GM19324 (cell line): ENCODE results near the gene ZMYND10.

Experiments
- ATAC-seq: cut with Tn5 transposase; IDR thresholded peaks from one replicate; pipeline ENCODE4 v1.9.1; 2021; ENCODE audit warnings: mild to moderate bottlenecking, moderate library complexity; ENCODE audit not compliant: unreplicated experiment, low FRiP score

ZMYND10 gene

DNA sequence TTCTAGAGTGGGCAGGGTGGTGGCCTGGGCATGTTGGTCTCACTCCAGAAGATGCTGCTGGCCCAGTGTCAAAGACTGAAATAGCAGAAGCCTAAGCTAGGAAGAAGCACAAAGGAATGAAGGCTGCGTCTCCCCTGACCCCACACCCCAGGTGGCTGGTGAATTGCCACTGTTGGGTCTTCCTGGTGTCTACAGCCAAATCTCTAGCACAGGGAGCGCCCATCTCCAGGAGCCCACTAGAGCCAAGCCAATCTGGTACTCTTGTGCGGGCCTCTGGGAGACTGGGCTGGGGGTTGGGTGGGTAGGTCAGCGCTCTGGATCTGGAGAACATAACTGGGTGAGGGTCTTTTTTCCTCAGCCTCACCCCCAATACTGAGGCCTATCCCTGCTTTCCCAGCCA lies 18.4 kb downstream of the ZMYND10 start:
- ATAC-seq: no peak

DNA sequence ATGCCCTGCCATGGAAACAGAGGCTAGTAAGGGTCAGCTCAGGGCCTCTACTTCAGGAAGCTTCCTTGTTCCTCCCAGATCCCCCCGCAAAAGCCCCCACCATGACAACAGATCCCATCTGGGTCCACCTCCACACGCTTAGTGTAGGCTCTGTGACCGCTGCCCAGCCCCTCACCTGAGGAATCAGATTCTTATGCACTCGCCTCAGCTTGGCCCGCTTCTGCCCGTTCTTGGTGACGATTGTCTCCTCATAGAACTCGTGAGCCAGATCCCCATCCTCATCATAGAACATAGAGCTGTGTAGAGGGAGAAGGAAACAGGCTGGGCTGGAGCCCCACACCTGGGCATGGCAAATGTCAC lies 19.4 kb downstream of the ZMYND10 start:
- ATAC-seq: no peak

- ATAC-seq: no peak
These were observed 19.9 kb downstream of the ZMYND10 start for GRCh38 chr3:50325497-50326181.

- ATAC-seq: no peak
These were observed 20.4 kb downstream of the ZMYND10 start for GRCh38 chr3:50325113-50325480.

DNA sequence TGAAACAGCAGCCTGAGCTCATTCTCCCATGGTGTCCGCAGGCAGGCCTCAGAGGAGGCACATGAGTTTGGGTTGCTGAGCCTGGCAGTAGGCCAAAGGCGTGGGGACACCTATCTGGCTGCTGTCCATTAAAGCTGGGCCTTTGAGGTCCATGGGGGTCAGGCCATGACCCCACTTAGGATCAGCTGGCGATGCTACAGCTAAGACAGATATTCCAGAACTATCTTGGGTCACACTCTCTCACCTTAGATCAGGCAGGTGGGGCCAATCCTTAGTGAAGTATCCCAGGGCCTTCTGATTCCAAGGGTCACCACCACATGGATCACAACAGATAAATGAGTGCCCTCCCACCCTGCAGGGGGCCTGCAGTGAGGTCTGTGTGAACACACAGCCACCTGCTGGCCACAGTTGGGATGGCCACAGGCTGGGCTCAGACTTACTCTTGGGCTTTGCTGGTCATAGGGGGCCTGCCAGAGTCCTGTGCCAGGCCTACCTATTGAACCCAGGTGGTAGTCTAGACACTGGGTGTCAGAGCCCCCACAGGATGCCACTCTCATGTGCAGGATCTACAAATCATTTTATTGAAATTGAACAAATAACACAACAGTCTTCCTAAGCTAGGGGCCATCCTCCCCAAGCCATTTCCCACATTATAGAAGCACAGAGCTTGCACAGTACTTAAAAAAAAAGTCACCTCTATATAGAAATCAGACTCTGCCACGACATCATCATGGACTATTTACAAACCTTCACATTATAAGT lies 21.0 kb downstream of the ZMYND10 start:
- no peak for ATAC-seq

- ATAC-seq: no peak
These were observed 21.8 kb downstream of the ZMYND10 start for GRCh38 chr3:50323614-50324199.

- ATAC-seq: no peak
These were observed 22.4 kb downstream of the ZMYND10 start for GRCh38 chr3:50323092-50323600.

DNA sequence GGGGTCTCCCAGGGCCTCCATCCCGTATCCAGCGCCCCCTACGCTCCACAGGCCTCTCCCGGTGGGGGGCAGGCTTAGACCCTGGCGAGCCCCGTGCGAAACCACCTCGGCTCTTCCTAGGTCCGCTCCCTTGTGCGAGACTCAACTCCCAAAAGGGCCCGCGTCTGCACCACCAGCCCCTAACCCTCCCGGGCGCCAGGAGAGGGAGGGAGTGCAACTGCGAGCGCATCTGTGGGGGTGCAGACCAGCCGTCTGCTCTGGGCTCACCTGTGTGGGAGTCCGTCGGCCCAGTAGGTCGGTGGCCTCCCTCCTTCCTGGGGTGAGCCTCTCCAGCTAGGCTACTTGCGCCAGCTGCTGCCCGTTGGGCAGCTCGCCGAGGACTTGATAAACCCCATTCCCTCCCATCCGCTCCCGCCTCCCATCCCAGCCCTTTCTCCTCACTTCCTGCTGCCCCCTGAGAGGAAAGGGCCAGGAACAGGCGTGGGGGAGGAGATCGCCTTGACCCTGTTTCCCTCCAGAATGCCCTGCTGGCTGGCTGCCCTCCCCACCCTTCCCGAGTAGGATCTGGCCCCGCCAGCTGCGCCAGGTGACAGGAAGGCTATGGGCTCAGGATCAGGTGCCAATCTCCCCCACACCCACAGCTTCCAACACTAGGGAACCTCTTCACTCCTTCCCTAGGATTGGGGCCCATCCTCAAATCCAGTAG lies 23.0 kb downstream of the ZMYND10 start, which contains the start of gene HYAL2:
HYAL2 (minus strand) TSS at position 360 of the 706 bp plus-strand sequence. CDS start 2,256 bp downstream, outside the sequence.
- no peak for ATAC-seq

- no peak for ATAC-seq
These were observed 23.5 kb downstream of the ZMYND10 start for GRCh38 chr3:50322115-50322385.

DNA sequence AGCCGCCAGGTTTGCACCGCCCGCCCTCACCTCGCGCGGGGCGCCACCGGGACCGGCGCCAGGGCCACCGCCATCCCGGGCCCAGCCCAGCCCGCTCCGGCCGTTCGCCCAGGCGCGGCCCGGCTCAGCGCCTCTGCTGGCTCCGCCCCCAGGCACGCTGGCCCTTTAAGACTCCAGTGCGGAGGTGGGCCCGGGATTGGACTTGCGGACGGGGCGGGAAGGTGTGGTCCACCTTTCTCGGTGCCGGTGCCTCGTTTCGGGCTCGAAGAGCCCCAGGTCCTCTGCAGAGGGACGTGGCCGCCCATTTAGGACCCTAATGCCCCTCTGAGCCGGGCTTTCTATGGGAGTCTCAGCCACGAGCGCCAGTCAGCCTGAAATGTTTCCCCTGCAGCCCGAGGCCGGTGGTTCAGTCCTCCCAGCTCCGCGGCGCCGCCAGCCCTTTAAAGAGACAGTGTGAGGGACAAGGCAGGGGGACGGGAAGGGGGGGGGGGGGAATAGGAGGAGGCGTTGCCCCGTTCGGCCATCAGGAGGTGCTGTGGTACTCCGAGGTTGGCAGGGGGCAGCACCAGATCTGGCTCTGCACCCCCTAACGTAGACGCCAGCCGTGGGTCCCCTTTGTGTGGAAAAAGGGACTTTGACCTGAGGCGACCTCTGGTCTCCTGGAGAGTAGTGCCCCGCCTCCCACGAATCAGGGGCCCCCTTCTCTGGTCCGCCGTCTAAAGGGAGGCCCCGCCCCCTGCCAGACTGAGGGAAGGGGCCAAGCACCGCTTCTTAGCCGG lies 24.0 kb downstream of the ZMYND10 start:
- peak; percentile 83 for ATAC-seq

DNA sequence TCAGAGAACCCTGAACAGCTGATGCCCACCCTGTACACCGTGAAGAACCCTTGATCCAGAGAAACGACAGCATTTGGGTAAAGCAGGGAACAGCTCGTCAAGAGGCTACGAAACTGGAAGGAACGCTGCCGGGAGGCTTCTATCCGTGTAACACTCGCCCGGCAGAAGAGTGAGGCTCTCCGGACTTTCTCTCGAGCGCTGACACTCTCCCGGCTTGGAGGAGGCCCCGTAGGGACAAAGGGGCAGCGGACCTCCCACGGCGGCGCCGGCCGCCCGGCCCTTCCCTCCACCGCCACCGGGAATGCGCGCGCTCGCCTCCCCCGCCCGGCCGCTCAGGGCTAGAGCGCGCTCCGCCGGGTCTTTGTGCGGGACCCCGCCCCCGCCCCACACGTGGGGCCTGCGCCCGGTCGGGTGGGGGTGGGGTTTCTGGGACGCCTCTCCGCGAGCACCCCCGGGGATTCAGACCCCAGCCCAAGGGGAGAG lies 24.6 kb downstream of the ZMYND10 start:
- ATAC-seq: peak; percentile 52

DNA sequence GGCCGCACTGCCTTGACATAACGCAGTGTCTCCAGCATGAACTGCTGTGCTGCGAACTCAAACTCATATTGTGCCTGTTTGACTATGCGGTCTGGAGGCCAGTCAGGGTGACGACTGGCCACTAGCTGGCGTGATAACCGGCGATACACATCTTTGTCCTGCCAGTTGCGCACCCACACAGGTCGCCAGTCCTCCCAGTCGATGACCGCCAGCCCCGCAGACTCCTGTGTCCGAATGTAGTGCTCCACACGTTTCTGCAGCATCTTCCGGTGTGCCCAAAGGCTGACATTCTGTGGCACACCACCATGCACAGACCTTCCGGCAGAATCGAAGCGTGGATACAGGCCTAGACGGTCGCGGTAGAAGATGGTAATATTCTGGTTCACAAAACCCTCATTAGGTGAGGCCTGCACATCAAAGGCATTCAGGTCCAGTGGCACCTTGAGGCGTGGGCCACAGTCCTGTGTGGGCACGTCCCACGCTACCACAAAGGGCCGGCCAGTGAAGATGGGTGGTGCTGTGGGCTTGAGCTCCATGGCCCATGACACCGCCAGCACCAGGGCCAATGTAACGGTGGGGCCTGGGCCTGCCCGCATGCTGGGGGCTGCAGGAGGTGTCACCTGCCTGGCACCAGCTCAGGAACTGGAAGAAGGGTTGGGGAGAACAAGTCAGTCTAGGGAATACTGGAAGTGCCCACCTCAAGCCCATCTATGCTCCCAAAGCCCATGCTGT lies 25.5 kb downstream of the ZMYND10 start:
- no peak for ATAC-seq

- no peak for ATAC-seq
These were observed 26.2 kb downstream of the ZMYND10 start for GRCh38 chr3:50319181-50319893.

DNA sequence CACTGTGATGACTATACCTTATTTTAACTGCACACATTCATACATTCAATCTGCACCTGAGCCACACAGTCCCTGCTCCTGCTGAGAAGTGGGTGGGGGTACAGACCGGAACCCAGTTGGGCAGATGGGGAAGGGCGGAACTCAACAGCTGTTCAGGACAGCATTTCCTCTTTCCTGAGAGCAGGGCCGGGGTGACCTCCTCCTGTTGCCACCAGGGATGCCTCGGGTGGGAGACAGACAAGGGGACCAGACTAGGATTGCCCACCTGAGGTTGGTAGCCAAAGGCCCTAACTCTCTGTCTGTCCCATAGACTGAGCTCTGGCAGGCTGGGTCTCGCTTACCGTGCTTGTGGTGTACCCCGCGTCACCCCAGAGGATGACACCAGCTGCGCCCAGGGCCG lies 26.9 kb downstream of the ZMYND10 start:
- ATAC-seq: no peak

DNA sequence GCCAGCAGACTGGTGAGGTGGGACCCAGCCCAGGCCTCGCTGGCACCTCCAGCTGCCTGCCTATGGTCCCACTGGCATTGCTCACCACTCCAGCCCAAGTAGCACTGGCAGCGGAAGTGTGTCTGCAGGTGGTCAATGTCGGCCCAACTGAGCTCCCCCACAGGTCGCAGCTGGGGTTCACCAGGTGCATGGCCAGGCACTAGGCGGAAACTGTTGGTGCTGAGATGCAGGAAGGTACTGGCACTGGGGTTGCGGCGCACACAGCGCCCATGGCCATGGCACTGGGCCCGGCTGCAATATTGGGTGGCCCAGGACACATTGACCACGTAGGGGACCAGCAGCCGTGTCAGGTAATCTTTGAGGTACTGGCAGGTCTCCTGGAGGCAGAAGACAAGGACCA lies 27.4 kb downstream of the ZMYND10 start:
- no peak for ATAC-seq

DNA sequence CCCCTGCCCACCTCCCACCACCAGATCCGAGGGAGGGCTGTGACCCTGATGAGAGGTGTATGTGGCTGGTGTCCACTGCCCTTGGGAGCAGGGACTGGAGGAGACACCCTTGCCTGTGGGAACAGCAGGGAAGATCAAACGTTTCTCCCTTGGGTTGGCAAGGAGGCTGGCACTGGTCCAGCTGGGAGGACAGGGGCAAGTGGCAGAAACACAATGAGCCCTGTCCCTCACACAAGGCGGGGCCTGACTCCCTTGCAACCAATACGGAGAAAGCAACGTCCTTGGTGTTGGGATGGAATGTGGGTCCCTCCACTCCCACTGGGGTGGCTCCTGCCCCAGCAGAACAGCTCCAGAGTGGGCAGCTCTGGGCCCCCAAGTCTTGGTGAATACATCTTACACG lies 28.2 kb downstream of the ZMYND10 start:
- ATAC-seq: no peak

DNA sequence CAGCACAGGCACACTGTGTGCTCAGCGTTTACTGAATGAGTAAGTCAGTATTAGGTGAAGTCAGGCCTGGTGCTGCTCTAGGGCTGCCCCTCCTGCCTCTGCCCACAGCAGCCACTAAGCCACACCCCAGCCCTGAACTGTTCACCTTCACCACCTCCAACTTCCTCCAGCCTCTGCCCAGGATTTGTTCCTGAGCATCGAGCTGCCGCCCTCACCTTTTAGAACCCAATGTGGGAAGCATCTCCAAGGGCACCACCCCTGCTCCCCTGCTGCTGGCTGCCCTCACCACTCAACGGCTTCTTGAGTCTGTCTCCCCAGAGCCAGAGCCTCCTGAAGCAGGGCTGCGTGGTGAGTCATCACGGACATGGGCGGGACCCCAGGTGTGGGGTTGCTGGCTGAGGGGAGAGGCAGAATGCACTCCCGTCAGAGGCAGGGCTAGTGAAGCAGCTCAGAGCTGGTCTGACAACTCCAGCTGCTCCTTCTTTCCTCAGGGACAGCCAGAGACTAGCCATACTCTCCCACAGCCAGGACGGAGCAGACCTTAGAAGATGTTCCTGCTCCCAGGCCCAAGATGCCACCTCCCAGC lies 28.8 kb downstream of the ZMYND10 start:
- no peak for ATAC-seq

DNA sequence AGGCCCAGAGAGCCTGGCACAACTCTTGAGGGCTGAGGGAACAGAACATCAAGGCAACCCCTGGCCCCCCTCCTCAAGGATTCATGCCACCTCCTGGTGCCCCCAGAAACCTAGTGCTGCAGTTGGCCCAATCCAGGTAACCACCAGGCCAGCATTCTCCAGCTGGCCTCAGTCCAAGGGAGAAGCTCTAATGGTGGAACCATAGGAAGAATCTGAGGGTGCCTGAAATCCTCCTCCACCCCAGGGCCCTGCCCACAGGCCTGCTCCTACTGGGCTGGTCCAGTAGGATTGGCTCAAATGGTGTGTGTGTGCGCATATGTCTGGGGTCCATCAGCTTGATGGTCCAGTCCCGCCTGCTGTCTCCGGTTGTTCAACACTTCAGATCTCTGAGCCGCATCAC lies 30.7 kb downstream of the ZMYND10 start:
- no peak for ATAC-seq

GRCh38 chr3:50314342-50314741 lies 31.2 kb downstream of the ZMYND10 start:
- no peak for ATAC-seq
